Left ventricle myocardium inferior (tissue), 1 donor: ENCODE data around the gene POLN. TPM values are rescaled to one million over a fixed set of nuclear protein-coding genes. Genes with fewer than 3 reads are reported as not detected.

ENCODE experiments used
- DNase-seq: peaks from one replicate; pipeline ENCODE4 v3.0.0-alpha.2; 2020
- H3K27ac ChIP-seq: fragments of 200-600 bp; replicated peaks from 2 replicates; pipeline ENCODE4 v1.8.0; 2021
- H3K27me3 ChIP-seq: fragments of 200-600 bp; 2 replicates; pipeline ENCODE4 v1.8.0; 2021; ENCODE audit warnings: low read depth
- H3K36me3 ChIP-seq: fragments of 200-600 bp; 2 replicates; pipeline ENCODE4 v1.8.0; 2021
- H3K4me1 ChIP-seq: fragments of 200-600 bp; 2 replicates; pipeline ENCODE4 v1.8.0; 2021
- H3K4me3 ChIP-seq: fragments of 200-600 bp; 2 replicates; pipeline ENCODE4 v1.8.0; 2021; ENCODE audit warnings: mild to moderate bottlenecking, moderate library complexity
- H3K9me3 ChIP-seq: fragments of 200-600 bp; replicated peaks from 2 replicates; pipeline ENCODE4 v1.8.0; 2021
- intact Hi-C: fragments of 100-400 bp; cut with micrococcal nuclease; formaldehyde crosslinking; loops from one replicate; pipeline ENCODE4 v1.11.0; 2022
- total RNA-seq: library from RNA; stranded (reverse); fragmentation: NEBNext Ultra II Directional; extraction: Animal tissue kit (Norgen Biotek cat#: 25700); gene quantifications from one replicate; pipeline ENCODE4 v1.2.1, GENCODE V29; 2021
- TF ChIP-seq, protein P1 (sequence below): fragments of 200-600 bp; IDR thresholded peaks from 2 replicates; pipeline ENCODE4 v1.8.0; 2021; ENCODE audit warnings: antibody characterized with exemption, mild to moderate bottlenecking, borderline replicate concordance
- donor health status: DM: no; HTN: yes; CAD: no; lungs with severe emphysema.

Gene POLN
- total RNA-seq, 1 donor from 2014 or later, result 2.2 TPM

- TF ChIP-seq, protein P1, sequence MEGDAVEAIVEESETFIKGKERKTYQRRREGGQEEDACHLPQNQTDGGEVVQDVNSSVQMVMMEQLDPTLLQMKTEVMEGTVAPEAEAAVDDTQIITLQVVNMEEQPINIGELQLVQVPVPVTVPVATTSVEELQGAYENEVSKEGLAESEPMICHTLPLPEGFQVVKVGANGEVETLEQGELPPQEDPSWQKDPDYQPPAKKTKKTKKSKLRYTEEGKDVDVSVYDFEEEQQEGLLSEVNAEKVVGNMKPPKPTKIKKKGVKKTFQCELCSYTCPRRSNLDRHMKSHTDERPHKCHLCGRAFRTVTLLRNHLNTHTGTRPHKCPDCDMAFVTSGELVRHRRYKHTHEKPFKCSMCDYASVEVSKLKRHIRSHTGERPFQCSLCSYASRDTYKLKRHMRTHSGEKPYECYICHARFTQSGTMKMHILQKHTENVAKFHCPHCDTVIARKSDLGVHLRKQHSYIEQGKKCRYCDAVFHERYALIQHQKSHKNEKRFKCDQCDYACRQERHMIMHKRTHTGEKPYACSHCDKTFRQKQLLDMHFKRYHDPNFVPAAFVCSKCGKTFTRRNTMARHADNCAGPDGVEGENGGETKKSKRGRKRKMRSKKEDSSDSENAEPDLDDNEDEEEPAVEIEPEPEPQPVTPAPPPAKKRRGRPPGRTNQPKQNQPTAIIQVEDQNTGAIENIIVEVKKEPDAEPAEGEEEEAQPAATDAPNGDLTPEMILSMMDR, result no peak
- Histone ChIP-seq H3K4me3 (no peak overlapping the region), H3K4me1 (no peaks in the 10 kb centered on the region), H3K27ac (no peak overlapping the region), H3K36me3 (no peaks in the 10 kb centered on the region), H3K9me3 (no peaks in the 10 kb centered on the region), H3K27me3 (peaks cover 96% of the 10 kb centered on the region)
- intact Hi-C loops, result no loop called here
- no peak for DNase-seq
These were observed 190.8 kb downstream of the POLN start for GRCh38 chr4:2051086-2051485.

GRCh38 chr4:2049811-2050210, 192.1 kb downstream of the POLN start:
- no peak overlapping the region for H3K4me3 ChIP-seq
- H3K27me3 ChIP-seq, result peaks cover 92% of the 10 kb centered on the region
- no peaks in the 10 kb centered on the region for H3K36me3 ChIP-seq
- H3K9me3 ChIP-seq, result no peaks in the 10 kb centered on the region
- intact Hi-C loops, result no loop called here
- DNase-seq, result no peak
- H3K4me1 ChIP-seq, result no peaks in the 10 kb centered on the region
- H3K27ac ChIP-seq, result no peak overlapping the region
- TF ChIP-seq, protein P1, result no peak

DNA sequence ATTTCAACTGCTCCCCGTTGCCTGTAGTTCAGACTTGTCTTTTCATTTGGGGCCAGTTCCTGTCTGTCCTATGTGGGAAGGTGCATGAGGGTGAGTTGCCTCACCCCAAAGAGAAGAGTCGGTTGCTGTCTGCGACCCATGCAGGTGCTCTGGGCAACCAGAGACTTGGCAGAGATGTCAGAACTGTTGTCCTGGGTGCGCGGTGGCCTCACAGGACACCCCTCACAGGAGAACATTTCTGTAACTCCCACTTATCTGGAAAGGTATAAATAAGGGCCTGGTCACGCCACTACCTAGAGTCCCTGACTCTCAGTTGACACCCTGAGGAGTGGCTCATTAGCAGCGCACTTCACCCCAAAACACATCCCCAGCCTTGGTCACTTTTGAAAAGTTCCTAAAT, 192.5 kb downstream of the POLN start:
- DNase-seq, result no peak
- no peak overlapping the region for H3K27ac ChIP-seq
- H3K4me1 ChIP-seq, result no peaks in the 10 kb centered on the region
- TF ChIP-seq, protein P1, result no peak
- no peaks in the 10 kb centered on the region for H3K9me3 ChIP-seq
- no peak overlapping the region for H3K4me3 ChIP-seq
- no peaks in the 10 kb centered on the region for H3K36me3 ChIP-seq
- H3K27me3 ChIP-seq, result peaks cover 92% of the 10 kb centered on the region
- intact Hi-C loops, result no loop called here

DNA sequence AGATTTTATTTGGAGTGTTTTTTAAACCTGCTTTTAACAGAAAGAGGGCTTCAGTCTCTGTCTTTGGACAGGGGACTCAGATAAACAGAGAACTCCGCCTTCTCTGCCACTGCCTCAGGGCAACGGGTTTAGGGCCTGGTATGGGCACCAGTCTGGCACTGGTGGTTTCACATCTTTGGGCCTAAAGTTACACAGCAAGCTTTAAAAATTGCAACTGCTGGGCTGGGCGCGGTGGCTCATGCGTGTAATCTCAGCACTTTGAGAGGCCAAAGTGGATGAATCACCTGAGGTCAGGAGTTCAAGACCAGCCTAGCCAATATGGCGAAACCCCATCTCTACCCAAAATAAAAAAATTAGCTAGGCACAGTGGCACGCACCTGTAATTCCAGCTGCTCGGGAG, 193.1 kb downstream of the POLN start:
- no peaks in the 10 kb centered on the region for H3K9me3 ChIP-seq
- intact Hi-C loops, result no loop called here
- no peaks in the 10 kb centered on the region for H3K4me1 ChIP-seq
- H3K36me3 ChIP-seq, result no peaks in the 10 kb centered on the region
- peaks cover 92% of the 10 kb centered on the region for H3K27me3 ChIP-seq
- no peak for DNase-seq
- TF ChIP-seq, protein P1, result no peak
- no peak overlapping the region for H3K27ac ChIP-seq
- H3K4me3 ChIP-seq, result no peak overlapping the region

GRCh38 chr4:2047781-2048581, 193.9 kb downstream of the POLN start:
- H3K27me3 ChIP-seq, result peaks cover 92% of the 10 kb centered on the region
- TF ChIP-seq, protein P1, result no peak
- intact Hi-C loops, result no loop called here
- no peaks in the 10 kb centered on the region for H3K36me3 ChIP-seq
- DNase-seq, result no peak
- H3K27ac ChIP-seq, result no peak overlapping the region
- no peaks in the 10 kb centered on the region for H3K4me1 ChIP-seq
- no peaks in the 10 kb centered on the region for H3K9me3 ChIP-seq
- H3K4me3 ChIP-seq, result no peak overlapping the region
